Neural cell (in vitro differentiated cells): Measurements from ENCODE around the gene TYRO3.

Experiments
- POLR2AphosphoS5 ChIP-seq: IDR thresholded peaks from 2 replicates; pipeline ENCODE4 v1.6.1; 2012
- REST ChIP-seq: IDR thresholded peaks from 2 replicates; pipeline ENCODE4 v1.6.1; 2012; ENCODE audit warnings: borderline replicate concordance
- SMC3 ChIP-seq: fragments of 450-650 bp; conservative IDR thresholded peaks from 2 replicates; pipeline ENCODE4 v1.6.1; 2014; ENCODE audit warnings: antibody characterized with exemption, mild to moderate bottlenecking, moderate library complexity; ENCODE audit not compliant: poor library complexity
- TAF1 ChIP-seq: IDR thresholded peaks from 2 replicates; pipeline ENCODE4 v1.6.1; 2012; ENCODE audit warnings: low read depth
- TF ChIP-seq, protein P1 (sequence below): fragments of 450-650 bp; IDR thresholded peaks from 2 replicates; pipeline ENCODE4 v1.5.1; 2014; ENCODE audit warnings: antibody characterized with exemption, mild to moderate bottlenecking, moderate library complexity; ENCODE audit not compliant: poor library complexity, severe bottlenecking

DNA sequence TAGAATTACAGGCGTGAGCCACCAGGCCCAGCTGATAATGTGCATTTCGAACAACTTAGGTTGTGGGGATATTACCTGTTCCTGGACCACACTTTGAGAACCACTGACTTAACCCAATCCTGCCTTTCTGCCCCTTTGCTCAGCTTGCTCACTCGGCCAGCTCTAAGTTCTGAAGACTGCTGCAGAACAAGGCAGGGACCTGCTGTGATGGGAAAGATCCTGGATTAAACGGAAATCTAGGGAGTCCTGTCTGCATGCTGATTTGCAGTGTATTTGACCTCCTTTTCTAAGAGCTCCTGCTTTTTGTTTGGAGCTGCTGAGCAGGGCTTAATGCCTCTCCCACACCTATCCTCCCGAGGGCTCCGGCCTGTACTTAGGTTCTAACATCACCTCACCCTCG is 48.3 kb upstream of the TYRO3 start:
- TF ChIP-seq, protein P1, sequence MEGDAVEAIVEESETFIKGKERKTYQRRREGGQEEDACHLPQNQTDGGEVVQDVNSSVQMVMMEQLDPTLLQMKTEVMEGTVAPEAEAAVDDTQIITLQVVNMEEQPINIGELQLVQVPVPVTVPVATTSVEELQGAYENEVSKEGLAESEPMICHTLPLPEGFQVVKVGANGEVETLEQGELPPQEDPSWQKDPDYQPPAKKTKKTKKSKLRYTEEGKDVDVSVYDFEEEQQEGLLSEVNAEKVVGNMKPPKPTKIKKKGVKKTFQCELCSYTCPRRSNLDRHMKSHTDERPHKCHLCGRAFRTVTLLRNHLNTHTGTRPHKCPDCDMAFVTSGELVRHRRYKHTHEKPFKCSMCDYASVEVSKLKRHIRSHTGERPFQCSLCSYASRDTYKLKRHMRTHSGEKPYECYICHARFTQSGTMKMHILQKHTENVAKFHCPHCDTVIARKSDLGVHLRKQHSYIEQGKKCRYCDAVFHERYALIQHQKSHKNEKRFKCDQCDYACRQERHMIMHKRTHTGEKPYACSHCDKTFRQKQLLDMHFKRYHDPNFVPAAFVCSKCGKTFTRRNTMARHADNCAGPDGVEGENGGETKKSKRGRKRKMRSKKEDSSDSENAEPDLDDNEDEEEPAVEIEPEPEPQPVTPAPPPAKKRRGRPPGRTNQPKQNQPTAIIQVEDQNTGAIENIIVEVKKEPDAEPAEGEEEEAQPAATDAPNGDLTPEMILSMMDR, result no peak
- no peak for TF ChIP-seq REST
- no peak for TF ChIP-seq TAF1
- no peak for TF ChIP-seq POLR2AphosphoS5
- no peak for TF ChIP-seq SMC3
